HG03558 (cell line): Measurements from ENCODE around the gene CAMK2A.

Experiments
- ATAC-seq: cut with Tn5 transposase; IDR thresholded peaks from one replicate; pipeline ENCODE4 v1.9.1; 2021; ENCODE audit warnings: moderate number of reproducible peaks; ENCODE audit not compliant: unreplicated experiment; ENCODE audit errors: extremely low read depth

Gene CAMK2A

DNA sequence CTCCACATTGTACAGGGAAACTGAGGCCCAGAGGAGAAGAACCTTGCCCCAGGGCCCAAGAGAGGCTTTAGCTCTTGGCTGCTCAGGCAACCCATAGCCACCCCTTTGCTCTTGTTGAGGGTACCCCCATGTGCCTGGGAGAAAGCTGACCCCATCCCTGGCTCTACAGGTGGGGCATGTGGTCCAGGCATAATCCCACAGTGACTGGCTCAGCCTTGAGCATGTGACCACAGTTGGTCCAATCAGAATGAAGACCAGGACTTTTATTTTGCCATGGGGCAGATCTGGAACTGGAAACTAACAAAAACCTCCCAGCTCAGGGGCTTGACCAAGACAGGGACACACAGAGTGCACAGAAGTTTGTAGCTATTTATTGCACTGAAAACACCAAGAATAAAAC lies 70.4 kb downstream of the CAMK2A start:
- ATAC-seq: no peak

DNA sequence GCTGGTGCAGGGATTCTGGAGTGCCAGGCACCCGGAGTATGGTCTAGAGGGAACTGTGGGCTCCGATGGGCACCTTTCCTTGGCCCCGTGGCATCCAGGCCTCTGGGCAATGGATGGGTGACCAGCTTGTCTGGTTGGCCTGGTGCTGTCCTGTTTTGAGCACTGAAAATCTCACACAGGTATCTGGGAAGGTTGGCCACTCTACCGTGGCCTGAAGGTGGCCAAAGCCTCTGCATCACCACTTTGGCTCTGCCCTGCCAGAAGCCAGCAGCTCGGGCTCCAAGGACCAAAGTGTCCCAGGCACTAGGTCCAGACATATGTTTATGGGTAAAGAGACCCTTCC lies 70.9 kb downstream of the CAMK2A start:
- ATAC-seq: no peak

DNA sequence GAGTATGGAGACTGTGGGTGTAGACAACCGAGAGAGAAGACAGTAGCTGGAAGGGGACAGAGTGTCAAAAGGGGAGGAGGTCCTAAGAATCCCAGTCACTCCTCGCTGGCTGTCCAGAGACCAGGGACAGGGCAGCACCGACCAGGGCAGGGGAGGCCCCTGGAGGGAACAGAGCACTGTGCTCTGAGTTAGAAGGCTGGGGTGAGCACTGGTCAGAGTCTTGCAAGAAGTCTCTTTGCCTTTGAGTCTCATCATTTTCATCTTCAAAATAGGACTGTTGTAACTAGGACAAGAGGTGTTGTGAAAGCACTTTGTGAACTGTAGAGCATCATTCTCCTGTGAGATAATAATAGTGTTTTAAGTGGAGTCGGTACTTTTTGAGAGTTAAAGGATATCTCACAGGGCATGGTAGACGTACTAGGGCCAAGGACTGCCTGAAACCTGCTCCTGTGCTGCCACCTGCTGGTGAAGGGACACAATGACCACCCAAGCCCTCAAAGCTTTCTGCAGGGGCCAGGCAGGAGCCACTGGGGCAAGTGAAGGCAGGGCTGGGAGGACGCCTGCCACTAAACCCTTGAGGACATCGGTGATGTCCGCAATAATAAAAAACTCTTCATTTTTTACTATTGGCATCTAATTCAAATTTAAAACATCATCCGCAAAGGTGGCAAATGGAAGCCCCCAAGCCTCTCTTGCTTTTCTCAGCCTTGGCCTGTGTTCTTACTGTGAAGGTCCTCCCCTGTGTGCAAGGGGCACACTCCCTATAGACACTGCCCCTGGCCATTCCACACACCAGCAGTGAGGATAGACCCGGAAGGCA lies 71.5 kb downstream of the CAMK2A start:
- ATAC-seq: no peak

DNA sequence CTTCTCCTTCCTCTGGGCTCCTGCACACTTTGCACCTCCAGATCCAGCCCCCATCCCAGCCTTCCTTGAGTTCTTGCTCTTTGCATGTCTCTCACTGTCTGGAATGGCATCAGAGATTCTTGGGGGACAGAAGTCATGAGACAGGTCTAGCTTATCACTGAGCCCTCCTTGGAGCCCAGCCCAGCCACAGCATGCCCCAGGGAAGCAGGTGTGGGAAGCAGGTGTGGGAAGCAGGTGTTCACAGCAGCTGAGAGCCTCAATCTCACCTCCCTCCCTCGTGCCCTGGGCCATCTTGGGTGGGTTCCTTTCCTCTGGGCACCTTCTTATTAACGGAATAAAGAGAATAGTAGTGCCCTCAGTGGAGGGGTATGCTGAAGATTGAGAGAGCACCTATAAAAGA lies 72.5 kb downstream of the CAMK2A start:
- no peak for ATAC-seq

DNA sequence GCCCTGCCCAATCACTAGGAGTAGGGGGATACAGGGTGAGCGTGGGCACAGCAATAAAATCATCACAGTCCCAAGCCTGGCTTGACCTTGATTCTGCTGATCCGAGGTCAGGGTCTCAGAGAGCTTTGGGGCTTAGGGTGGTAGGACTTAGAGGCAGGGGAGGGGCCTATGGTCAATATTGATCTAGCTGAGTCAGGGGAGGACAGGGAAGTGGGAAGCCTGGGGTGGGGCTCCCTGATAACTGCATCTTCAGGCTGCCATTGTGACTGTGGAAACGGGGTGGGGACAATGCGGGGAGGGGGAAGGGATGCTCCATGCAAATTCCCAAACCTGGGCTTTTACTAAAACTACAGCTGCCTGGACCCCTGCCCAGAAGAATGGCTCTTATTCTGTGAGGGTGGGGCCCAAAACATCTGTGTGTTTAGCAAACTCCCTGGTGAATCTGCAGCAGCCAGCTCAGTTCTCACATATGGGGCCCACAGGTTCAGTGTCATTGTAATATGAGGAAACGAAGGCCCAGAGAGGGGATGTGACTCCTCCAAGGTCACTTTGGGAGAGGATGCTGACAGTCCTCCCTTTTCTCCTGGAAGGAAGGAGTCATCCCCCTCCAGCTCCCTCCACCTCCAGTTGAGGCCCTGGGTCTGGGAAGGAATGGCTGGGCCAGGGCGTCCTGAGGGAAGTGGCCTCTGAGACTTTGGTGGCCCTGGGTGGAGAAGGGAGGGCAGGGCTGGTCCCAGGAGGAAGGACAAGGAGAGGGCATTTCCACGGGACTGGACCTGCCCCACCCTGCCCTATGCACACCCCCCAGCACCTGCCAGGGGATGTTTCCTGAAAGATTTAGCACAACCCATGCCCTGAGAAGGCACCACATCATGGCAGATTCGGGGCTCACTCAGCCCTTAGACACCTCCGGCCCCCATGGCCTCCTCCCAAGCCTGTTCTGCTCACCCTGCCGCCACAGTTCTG lies 73.3 kb downstream of the CAMK2A start:
- no peak for ATAC-seq

DNA sequence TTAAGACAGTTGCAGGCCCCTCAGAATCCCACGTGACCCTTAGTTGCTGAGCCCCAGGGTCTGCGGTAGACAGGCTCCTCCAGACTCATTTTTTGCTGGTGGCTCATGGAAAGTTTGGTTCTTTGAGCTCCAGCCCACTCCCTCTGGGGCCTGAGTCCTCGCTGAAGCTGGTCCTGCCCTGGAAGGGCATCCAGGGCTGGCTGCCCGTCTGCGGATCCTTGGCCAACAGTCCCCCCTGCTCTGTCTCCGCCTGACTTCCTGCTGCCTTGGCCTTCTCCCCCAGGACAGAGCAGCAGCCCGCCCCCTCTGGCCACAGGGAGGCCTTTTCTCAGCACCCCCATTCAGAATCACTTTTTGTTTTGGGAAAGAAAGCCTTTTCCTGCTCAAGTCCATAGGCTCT lies 75.3 kb downstream of the CAMK2A start:
- no peak for ATAC-seq

DNA sequence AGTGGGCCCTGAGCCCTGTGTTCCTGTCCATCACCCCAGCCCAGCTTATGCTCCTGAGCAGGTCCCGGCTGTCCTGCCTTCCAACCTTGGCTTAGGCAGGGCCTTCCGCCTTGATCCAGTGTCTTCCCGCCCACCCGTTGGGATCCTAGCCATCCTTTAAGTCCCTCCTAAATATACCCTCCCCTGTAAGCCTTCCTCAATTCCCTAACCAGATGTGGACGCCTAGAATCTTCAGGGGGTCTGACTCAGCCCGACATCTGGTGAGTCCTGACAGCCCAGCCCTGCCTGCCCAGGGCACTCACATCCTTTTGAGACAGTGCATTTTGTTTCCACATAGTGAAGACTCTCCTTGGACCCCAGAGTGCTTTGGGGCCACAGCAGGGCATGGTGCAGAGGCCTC lies 76.0 kb downstream of the CAMK2A start:
- no peak for ATAC-seq

DNA sequence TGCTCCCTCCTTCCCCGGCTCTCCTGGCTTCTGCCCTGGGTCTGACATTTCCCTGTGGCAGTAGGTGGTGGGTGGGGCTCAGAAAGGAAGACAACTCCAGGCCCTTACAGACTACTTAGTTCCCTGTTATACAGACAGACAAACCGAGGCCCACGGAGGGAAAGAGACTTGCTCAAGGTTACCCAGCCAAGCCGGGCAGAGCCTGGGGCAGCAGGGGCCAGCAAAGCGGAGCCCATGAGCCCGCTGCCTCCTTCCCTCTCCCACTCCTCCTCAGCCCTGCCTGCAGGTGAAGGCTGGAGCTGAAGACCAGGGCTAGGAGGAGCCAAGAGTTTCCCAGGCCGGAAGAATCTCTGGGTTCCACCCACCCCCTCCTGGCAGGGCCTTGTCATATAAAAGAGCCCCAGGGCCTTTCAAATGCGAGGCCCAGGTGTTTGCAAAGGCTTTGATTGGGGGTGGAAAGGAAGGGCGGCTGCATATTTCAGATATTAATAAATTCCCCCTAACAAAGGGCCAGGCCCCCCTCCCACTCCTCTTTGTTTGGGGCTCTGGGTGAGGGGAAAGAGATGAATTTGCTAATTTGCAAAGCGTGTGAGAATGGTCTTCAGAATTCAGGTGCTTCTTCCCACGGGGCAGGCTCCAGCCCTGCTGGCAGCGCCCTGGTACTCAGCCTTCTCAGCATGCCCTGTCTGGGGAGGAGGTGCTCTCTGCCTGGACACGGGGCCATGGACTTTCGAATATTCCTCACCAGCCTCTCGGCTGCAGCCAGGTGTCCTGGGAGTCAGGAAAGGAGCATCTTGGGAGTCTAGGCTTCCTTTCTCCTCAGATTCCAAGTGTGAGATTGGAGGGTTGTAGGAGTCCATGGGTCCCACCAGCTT lies 78.2 kb downstream of the CAMK2A start:
- no peak for ATAC-seq

DNA sequence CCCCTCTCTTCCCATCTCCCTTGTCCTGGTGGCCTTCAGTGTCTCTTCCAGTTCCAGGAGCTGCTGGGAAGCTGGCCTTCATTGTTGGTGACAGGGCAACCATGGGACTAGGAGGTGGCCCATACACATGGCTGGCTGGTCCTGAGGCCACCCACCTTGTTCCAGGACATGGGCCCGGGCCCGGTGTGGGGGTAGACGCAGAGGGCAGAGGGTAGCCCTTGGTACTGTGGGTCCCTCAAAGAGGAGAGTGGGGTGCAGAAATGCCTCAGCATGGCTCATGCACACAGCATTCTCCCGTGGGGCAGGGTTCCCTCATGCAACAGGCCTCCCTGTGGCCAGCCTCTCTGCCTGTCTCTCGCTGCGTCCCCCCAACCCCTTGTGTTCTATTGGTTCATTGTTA lies 78.9 kb downstream of the CAMK2A start:
- ATAC-seq: no peak

DNA sequence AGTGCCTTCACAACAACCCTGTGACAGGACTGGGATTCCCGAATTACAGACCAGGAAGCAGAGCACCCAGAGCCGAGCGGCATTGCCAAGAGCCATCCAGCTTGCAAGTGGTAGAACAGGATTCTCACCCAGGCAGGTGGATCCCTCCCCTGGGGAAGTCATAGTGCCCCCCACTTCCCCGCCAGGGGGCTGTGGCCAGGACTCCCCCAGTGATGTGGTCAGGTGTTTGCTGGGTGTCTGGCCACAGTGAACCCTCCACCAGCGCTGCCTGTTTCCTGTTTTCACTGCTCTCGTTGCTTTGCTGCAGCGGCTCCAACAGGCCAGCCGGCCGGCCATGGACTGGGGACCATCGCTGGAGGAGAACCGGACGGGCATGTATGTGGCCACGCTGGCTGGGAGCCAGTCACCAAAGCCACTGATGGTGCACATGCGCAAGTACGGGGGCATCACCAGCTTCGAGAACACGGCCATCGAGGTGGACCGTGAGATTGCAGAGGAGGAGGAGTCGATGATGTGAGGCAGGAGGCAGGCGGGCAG lies 80.4 kb downstream of the CAMK2A start:
- ATAC-seq: no peak

DNA sequence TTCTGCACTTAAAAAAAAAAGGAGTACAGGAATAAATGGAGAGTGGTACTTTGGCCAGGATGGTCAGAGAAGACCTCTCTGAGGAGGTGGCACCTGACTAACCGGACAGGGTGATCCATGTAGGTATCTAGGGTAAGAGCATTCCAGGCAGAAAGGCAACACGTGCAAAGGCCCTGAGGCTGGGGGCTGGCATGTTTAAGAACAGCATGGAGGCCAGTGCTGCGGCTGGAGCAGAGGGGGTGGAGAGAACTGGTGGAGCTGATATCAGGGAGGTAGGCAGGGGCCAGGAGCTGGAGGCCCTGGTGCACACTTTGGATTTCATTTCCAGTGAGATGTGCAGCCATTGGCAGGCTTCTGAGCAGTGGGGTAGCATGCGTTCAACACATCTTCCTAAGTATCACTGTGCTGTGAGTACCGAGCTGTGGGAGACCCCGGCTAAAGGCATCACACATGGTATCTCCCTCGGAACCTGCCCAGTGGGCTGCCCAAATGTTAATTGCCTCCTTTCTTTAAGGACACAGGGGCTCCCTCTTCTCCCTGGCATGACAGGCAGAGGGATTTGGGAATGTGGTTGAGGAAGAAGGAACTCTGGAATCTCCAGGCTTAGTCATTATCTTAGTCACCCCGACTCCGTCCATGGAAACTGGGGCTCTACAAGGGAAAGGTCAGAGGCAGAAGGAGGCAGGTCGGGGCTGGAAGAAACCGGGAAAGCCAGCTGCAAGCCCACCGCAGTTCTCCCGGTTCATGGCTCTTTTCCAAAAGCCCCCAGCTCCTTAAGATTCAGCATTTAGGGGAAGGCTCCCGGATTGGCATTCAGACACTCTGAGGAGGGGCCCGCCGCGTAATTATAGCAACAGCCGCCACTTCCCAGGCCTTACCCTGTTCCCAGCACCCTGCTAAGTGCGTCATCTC lies 81.1 kb downstream of the CAMK2A start:
- ATAC-seq: no peak

DNA sequence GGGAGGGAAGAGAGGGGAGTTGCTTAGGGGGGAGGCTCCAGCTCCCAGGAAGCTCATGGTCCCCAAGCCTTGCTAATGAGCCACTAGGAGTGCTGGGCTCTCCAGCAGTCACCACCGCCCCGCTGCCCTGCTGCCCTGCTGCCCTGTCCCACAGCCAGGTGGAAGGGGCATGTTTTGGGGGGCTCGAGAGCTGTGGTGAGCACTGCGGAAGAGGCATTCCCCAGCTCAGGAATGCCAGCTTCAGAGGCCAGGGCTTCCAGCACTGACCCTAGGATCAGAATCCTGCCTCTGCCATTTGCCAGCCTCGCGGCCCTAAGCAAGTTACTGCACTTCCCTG lies 82.8 kb downstream of the CAMK2A start:
- ATAC-seq: no peak

DNA sequence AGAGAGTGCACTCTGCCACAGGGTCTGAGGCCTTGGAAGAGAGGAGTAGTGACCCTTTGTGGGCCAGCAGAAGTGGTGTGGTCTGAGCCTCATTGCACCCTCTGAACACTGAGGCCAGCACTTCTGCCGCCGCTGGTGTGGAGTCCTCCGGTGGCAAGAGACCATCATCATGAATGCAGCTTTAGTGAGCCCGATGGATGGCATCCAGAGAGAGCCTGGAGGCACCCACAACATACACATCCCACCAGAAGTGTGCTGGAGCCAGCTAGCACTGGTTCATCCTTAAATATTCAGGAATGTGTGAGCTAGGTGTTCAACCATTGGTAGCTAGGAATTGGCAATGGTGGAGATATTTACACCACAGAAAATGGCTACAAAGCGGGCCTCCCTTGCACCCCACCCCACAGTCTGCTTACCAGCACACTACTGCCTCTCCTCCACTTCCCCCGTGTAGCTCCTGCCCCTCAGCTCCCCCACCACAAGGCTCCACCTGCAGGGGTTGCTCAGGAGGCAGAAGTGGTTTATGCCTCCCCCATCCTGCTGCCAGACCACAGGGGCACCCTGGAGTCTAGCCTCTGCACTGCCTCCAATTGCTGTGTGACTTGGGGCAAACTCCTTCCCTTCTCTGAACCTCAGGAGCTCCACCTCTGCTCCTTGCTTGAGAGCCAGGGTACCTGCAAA lies 83.3 kb downstream of the CAMK2A start:
- ATAC-seq: no peak

DNA sequence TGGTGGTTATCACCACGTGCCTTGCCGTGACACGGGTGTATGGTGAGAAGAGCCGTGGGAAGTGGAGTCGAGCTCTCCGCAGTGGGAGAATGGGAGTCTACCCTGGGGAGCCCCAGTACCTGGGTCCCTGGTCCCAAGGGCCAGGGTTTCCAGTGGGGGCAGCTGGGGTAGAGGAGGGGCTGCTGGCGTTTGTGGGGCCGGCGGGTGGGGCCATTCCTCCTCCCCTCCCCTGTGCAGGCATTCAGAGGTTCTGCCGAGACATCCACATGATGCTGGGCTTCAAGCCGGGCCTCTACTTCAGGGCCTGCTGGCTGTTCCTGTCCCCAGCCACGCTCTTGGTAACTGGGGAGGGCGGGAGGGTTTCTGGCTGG lies 85.0 kb downstream of the CAMK2A start:
- ATAC-seq: no peak

DNA sequence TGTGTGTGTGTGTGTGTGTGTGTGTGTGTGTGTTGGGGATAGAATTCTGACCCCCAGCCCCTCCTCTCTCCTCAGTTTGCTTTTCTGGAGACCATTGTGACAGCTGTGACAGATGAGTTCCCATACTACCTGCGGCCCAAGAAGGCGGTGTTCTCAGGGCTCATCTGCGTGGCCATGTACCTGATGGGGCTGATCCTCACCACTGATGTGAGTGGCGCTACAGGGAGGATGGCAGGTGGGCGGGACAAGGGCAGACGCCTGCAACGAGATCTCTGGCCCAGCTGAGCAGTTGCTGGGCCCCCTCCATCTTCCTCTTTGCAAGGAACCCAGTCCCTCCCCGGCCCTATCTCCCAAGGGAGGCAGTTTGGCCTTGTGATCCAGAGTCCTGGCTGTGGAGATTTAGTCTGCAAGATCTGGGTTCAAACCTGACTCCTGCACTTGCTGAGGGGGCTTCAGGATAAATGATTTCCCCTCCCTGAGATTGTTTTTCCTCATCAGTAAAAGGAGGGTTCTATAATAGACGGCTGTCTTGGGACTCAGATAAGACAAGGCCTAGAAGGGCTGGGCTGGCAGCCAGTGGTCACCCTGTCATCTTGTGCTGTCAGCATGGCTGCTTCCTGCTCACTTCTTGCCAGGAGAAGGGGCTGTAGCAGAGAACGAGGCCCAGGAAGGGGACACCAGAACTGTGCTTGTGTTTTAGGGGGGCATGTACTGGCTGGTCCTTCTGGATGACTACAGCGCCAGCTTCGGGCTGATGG lies 85.6 kb downstream of the CAMK2A start:
- no peak for ATAC-seq

DNA sequence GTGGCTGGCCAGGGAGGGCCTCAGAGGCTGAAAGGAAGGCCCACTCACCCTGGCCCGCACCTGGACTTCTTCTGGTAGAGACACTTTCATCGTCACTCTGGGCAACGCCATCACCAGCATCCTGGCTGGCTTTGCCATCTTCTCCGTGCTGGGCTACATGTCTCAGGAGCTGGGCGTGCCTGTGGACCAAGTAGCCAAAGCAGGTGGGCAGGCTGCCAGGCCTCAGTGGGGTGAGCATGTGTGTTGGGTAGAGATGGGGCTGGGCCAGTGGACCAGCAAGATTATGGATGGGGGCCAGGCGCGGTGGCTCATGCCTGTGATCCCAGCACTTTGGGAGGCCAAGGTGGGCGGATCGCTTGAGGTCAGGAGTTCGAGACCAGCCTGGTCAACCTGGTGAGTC lies 87.1 kb downstream of the CAMK2A start:
- ATAC-seq: no peak

DNA sequence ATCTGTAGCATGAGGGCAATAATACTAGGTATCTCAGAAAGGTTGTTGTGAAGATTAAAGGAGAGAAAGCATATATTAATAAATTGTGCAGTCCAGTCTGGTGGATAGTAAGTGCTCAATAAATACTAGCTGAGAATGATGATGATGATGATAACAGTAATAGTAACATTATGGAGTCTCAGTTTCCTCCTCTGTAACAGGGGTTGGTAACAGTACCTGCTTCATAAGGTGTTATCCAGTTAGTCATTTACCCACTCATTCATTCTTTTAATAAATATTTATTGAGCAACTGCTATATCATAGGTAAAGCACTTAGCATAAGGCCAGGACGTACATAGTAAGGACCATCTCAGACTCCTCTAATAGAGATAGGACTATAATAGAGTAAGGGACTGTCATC lies 92.1 kb downstream of the CAMK2A start:
- ATAC-seq: no peak

DNA sequence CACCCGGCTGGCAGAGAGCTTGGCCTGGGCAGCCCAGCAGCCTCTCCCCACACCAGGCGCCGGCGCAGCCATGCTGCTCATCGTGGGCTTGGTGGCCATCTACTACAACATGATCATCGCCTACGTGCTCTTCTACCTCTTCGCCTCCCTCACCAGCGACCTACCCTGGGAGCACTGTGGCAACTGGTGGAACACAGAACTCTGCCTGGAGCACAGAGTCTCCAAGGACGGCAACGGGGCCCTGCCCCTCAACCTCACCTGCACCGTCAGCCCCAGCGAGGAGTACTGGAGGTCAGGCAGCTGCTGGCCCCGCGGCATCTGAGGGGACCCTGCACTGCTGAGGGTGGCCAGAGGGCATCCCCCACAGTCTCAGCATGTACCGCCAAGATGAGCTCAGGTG lies 92.6 kb downstream of the CAMK2A start:
- ATAC-seq: no peak
